B cell (primary cell): Measurements from ENCODE around the gene ABCC10. TPM values are rescaled to one million over a fixed set of nuclear protein-coding genes. Genes with fewer than 3 reads are reported as not detected.

ENCODE experiments used
- ATAC-seq: fragments of 200-7000 bp; cut with Tn5 transposase; one replicate; pipeline ENCODE4 v1.10.0; 2021; ENCODE audit warnings: low read depth, mild to moderate bottlenecking, moderate number of reproducible peaks, moderate library complexity
- CTCF ChIA-PET: fragments of 350-600 bp; sonication (Branson Sonifier 250); formaldehyde crosslinking; loops from one replicate; lab custom pipeline; 2021; ENCODE audit warnings: antibody characterized with exemption, inconsistent platforms; lab: Charles Lee
- POLR2A ChIA-PET: fragments of 350-600 bp; sonication (Branson Sonifier 250); formaldehyde crosslinking; loops from one replicate; lab custom pipeline; 2021; ENCODE audit warnings: antibody characterized with exemption; lab: Charles Lee
- DNase-seq: peaks from one replicate; pipeline ENCODE4 v3.0.0; 2013
- H2AFZ ChIP-seq: 2 replicates; pipeline ENCODE4 v1.6.1; 2012; ENCODE audit warnings: mild to moderate bottlenecking, low read depth, low read length; ENCODE audit not compliant: insufficient read depth, poor library complexity, severe bottlenecking
- H3K27ac ChIP-seq, 2 donors: 1 replicate in 1 of 2; 2 replicates in 1 of 2; pipeline ENCODE4 v1.5.1; 2012 to 2013; ENCODE audit warnings: low read length in 2 of 2, mild to moderate bottlenecking in 2 of 2, moderate library complexity in 1 of 2
- H3K27me3 ChIP-seq, 4 experiments: fragments of 200-600 bp in 1 of 4; sonication (generic) in 1 of 4; replicated peaks in 1 of 4; 1 replicate in 2 of 4; 2 replicates in 2 of 4; pipeline versions ENCODE4 v1.6.1 to v1.7.0; 2013 to 2016; ENCODE audit warnings: low read length in 3 of 4, mild to moderate bottlenecking in 2 of 4, mixed read lengths in 1 of 4, moderate library complexity in 1 of 4; ENCODE audit not compliant: insufficient read depth in 4 of 4, control insufficient read depth in 3 of 4; ENCODE audit errors: control extremely low read depth in 1 of 4
- H3K36me3 ChIP-seq, 2 experiments: replicated peaks in 1 of 2; 1 replicate in 1 of 2; 2 replicates in 1 of 2; pipeline versions ENCODE4 v1.6.1 to v1.7.1; 2013; ENCODE audit warnings: low read length in 1 of 2; ENCODE audit not compliant: insufficient read depth in 2 of 2, control insufficient read depth in 1 of 2; ENCODE audit errors: control extremely low read depth in 1 of 2, extremely low read depth in 1 of 2
- H3K4me1 ChIP-seq, 2 donors: fragments of 200-600 bp in 1 of 2; sonication (generic) in 1 of 2; 1 replicate in 1 of 2; 2 replicates in 1 of 2; pipeline versions ENCODE4 v1.5.1 to v1.6.1; 2013 to 2017; ENCODE audit warnings: low read length in 2 of 2; ENCODE audit not compliant: control insufficient read depth in 2 of 2, insufficient read depth in 2 of 2
- H3K4me2 ChIP-seq: replicated peaks from 2 replicates; pipeline ENCODE3; 2012; ENCODE audit warnings: mild to moderate bottlenecking, low read depth, low read length; ENCODE audit not compliant: poor library complexity, severe bottlenecking
- H3K4me3 ChIP-seq, 5 experiments: fragments of 200-600 bp in 1 of 5; sonication (generic) in 1 of 5; 1 replicate in 3 of 5; 2 replicates in 2 of 5; pipeline versions ENCODE4 v1.5.1 to v1.7.0; 2011 to 2016; ENCODE audit warnings: low read length in 4 of 5, mild to moderate bottlenecking in 4 of 5, low read depth in 2 of 5, control low read depth in 1 of 5, moderate library complexity in 1 of 5; ENCODE audit not compliant: insufficient read depth in 1 of 5; ENCODE audit errors: control extremely low read depth in 1 of 5, extremely low read depth in 1 of 5
- H3K79me2 ChIP-seq: fragments of 200-600 bp; sonication (generic); one replicate; pipeline ENCODE4 v1.6.0; 2016; ENCODE audit warnings: low read length; ENCODE audit not compliant: control insufficient read depth, insufficient read depth
- H3K9ac ChIP-seq: fragments of 200-600 bp; sonication (generic); 2 replicates; pipeline ENCODE4 v1.6.1; 2017; ENCODE audit warnings: mild to moderate bottlenecking, low read length, moderate library complexity
- H3K9me3 ChIP-seq, 3 donors: one replicate each; pipeline versions ENCODE4 v1.6.1 to v1.7.1; 2013; ENCODE audit warnings: low read length in 2 of 3; ENCODE audit not compliant: control insufficient read depth in 2 of 3, insufficient read depth in 1 of 3; ENCODE audit errors: control extremely low read depth in 1 of 3
- H4K20me1 ChIP-seq: 2 replicates; pipeline ENCODE4 v1.6.0; 2012; ENCODE audit warnings: mild to moderate bottlenecking, low read length; ENCODE audit not compliant: insufficient read depth, control insufficient read depth, poor library complexity, severe bottlenecking
- H3K27ac Mint-ChIP-seq: one replicate; pipeline ENCODE4 v1.8.0; 2021; ENCODE audit warnings: mixed read lengths
- H3K27me3 Mint-ChIP-seq: one replicate; pipeline ENCODE4 v1.8.0; 2021; ENCODE audit warnings: mixed read lengths
- H3K4me1 Mint-ChIP-seq: one replicate; pipeline ENCODE4 v1.8.0; 2021; ENCODE audit warnings: mixed read lengths
- H3K4me3 Mint-ChIP-seq: one replicate; pipeline ENCODE4 v1.8.0; 2021; ENCODE audit warnings: mixed read lengths
- H3K9me3 Mint-ChIP-seq: one replicate; pipeline ENCODE4 v1.8.0; 2022; ENCODE audit warnings: mixed read lengths; ENCODE audit not compliant: insufficient read depth
- CTCF ChIP-seq: fragments of 200-600 bp; IDR thresholded peaks from one replicate; pipeline ENCODE4 v1.8.0; 2022; ENCODE audit warnings: antibody characterized with exemption, mild to moderate bottlenecking
- EZH2 ChIP-seq: IDR thresholded peaks from 2 replicates; pipeline ENCODE4 v1.6.1; 2012; ENCODE audit warnings: borderline replicate concordance, low read depth, mild to moderate bottlenecking, moderate library complexity, low read length; ENCODE audit not compliant: insufficient read depth, poor library complexity, severe bottlenecking
- intact Hi-C: fragments of 100-400 bp; cut with micrococcal nuclease; formaldehyde crosslinking; loops from one replicate; pipeline ENCODE4 v1.10.0; 2022
- polyA plus RNA-seq: library from polyadenylated mRNA; depleted of rRNA; stranded (reverse); fragments of >200 nt; gene quantifications from 2 replicates; pipeline ENCODE4 v1.2.3, GENCODE V29; 2012
- total RNA-seq, 2 donors: library from RNA; stranded (reverse); fragments of 120-200 nt in 1 of 2; gene quantifications; 1 replicate in 1 of 2; 2 replicates in 1 of 2; pipeline versions ENCODE4 v1.2.3 to v1.2.4, GENCODE V29; 2013 to 2022

ABCC10 gene
- total and polyA plus RNA-seq, 2 donors (not counting 1 experiment from before 2014, with no cell fraction given): 39.5 to 71.5 TPM

DNA sequence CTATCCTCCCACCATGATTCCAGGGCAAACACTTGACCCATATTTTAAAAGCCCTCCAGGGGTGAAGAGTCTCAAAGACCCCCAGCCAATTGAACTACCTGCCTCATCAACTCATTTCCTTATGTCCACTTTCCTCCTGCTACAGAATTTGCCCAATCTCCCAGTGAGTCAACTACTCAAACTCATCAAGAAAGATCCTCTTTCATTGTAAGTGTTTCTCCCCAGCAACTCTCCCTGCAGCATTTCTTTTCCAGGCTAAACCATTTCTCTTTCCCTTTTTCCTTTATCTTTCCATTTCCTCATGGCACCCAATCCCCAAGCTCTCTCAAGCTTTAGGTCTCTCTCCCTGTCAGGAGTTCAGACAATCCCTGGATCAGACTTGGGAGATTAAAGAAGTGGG lies 26.5 kb downstream of the ABCC10 start:
- no peak for DNase-seq

More for the DNA sequence above, 26.5 kb downstream of the ABCC10 start:
- Histone ChIP-seq H2AFZ (no peak overlapping the region), H3K9me3 (peaks cover 0 to 2% (median 0%) of the 10 kb centered on the region in 3 donors), H4K20me1 (no peaks in the 10 kb centered on the region), H3K4me2 (no peak overlapping the region), H3K27ac (no peak overlapping the region), H3K4me1 (peaks cover 7 to 12% of the 10 kb centered on the region in 2 donors), H3K36me3 (peaks cover 0 to 21% of the 10 kb centered on the region in 2 experiments), H3K4me3 (no peak overlapping the region), H3K27me3 (peaks cover 0 to 4% (median 2%) of the 10 kb centered on the region in 4 experiments), H3K9ac (no peak overlapping the region), H3K79me2 (no peaks in the 10 kb centered on the region)
- ChIA-PET CTCF (interaction anchor here (0.9 to 3.6 kb wide), 4 partner anchors 17 to 52 kb away, joined by 3 to 43 read pairs (median 4); partner anchors contain the start of gene ABCC10), POLR2A (no interaction called here)
- no peak overlapping the region for H3K27ac Mint-ChIP-seq
- H3K27me3 Mint-ChIP-seq: peaks cover 3% of the 10 kb centered on the region
- peak overlapping the region; percentile 89 for H3K4me3 Mint-ChIP-seq
- intact Hi-C loops: loop anchor here (1.0 to 2.0 kb wide), 2 partner anchors 23 to 52 kb away; partner anchors contain the start of gene TJAP1
- no peak for ATAC-seq
- TF ChIP-seq EZH2: no peak
- no peak for TF ChIP-seq CTCF
- peaks cover 14% of the 10 kb centered on the region for H3K4me1 Mint-ChIP-seq
- H3K9me3 Mint-ChIP-seq: no peaks in the 10 kb centered on the region
